ENCODE data around the gene AMTN.

DNA sequence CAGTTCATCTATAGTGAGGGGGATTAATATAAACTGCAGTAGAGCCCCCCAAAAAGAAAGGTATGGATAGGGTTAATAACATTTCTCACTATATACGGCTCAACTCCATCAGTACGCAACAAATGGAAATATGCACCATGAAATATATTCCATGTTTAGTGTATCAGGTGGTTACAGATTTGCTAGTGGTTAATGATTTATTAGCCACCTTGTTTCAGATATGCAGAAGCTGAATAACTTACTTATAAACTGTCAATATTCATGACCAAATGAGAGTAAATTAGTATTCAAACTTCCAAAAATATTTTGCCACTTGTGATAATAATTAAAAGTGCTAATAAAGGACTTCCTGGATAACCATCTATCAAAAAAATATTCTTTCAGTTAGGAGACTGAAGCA lies 14.8 kb downstream of the AMTN start:
- TF ChIP-seq YY2 (tag by site-specific recombination; IDR thresholded peaks at IDR 0.05): no peak
- no peak for TF ChIP-seq ZNF530 (tag by site-specific recombination; IDR thresholded peaks at IDR 0.05; ENCODE audit: low read depth)
- no peak for TF ChIP-seq ZBTB17 (tag by site-specific recombination; IDR thresholded peaks at IDR 0.05)
- TF ChIP-seq ZNF274 (IDR thresholded peaks at IDR 0.05; ENCODE audit: low read length): no peak
- no peak for TF ChIP-seq ZNF274 (tag by site-specific recombination; IDR thresholded peaks at IDR 0.05; ENCODE audit: borderline replicate concordance)
- TF ChIP-seq PBX3 (CRISPR knock-in tag; IDR thresholded peaks at IDR 0.05): no peak
- TF ChIP-seq CTCF (tag by site-specific recombination; IDR thresholded peaks at IDR 0.05): no peak
- TF ChIP-seq ZXDB (tag by site-specific recombination; IDR thresholded peaks at IDR 0.05): no peak
- TF ChIP-seq, protein P1, sequence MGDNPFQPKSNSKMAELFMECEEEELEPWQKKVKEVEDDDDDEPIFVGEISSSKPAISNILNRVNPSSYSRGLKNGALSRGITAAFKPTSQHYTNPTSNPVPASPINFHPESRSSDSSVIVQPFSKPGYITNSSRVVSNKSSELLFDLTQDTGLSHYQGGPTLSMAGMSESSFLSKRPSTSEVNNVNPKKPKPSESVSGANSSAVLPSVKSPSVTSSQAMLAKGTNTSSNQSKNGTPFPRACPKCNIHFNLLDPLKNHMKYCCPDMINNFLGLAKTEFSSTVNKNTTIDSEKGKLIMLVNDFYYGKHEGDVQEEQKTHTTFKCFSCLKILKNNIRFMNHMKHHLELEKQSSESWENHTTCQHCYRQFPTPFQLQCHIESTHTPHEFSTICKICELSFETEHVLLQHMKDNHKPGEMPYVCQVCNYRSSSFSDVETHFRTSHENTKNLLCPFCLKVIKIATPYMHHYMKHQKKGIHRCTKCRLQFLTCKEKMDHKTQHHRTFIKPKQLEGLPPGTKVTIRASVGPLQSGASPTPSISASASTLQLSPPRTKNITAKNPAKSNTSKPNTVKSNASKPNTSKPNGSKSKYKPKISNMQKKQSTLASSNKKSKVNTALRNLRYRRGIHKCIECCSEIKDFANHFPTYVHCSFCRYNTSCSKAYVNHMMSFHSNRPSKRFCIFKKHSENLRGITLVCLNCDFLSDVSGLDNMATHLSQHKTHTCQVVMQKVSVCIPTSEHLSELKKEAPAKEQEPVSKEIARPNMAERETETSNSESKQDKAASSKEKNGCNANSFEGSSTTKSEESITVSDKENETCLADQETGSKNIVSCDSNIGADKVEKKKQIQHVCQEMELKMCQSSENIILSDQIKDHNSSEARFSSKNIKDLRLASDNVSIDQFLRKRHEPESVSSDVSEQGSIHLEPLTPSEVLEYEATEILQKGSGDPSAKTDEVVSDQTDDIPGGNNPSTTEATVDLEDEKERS (tag by site-specific recombination; IDR thresholded peaks at IDR 0.05): no peak
- no peak for TF ChIP-seq ZNF449 (tag by site-specific recombination; IDR thresholded peaks at IDR 0.05)
- no peak for TF ChIP-seq ZNF175 (tag by site-specific recombination; IDR thresholded peaks at IDR 0.05)
- no peak for TF ChIP-seq ZNF776 (tag by site-specific recombination; IDR thresholded peaks at IDR 0.05; ENCODE audit: borderline replicate concordance)
- TF ChIP-seq BCL11A (tag by site-specific recombination; IDR thresholded peaks at IDR 0.05; ENCODE audit: low read depth): no peak
- no peak for TF ChIP-seq ZBTB48 (tag by site-specific recombination; IDR thresholded peaks at IDR 0.05)
- TF ChIP-seq ZNF664 (tag by site-specific recombination; IDR thresholded peaks at IDR 0.05): no peak
